SK-N-SH (cell line): ENCODE measurements around the gene DROSHA. TPM values are rescaled to one million over a fixed set of nuclear protein-coding genes. Genes with fewer than 3 reads are reported as not detected.
"Not testable (repeated sequence)": the region's sequence is repeated elsewhere in the genome, so short reads cannot be mapped to it uniquely, and the experiment has no call there.

ENCODE experiments used
- CTCF ChIA-PET: fragments of 300-600, 350-600 bp; formaldehyde crosslinking; extraction: SDS; loops from one replicate; lab custom pipeline; 2021; lab: Yijun Ruan, JAX
- POLR2A ChIA-PET: fragments of 350-600 bp; sonication (Branson Sonifier 250); formaldehyde crosslinking; extraction: SDS; loops from one replicate; lab custom pipeline; 2020; ENCODE audit warnings: antibody characterized with exemption, inconsistent platforms; lab: Yijun Ruan, JAX
- DNase-seq: peaks from one replicate; pipeline ENCODE4 v3.0.0; 2012
- H2AFZ ChIP-seq: fragments of 200-600 bp; sonication (generic); 2 replicates; pipeline ENCODE4 v1.8.1; 2016; ENCODE audit warnings: antibody characterized with exemption, mild to moderate bottlenecking, low read depth
- H3F3A ChIP-seq: fragments of 200-600 bp; sonication (generic); replicated peaks from 2 replicates; pipeline ENCODE3; 2016; ENCODE audit warnings: antibody characterized with exemption, mild to moderate bottlenecking; ENCODE audit not compliant: insufficient read depth
- H3K27ac ChIP-seq, 2 experiments: fragments of 200-500 bp in 1 of 2; fragments of 200-600 bp in 1 of 2; sonication (Bioruptor generic) in 1 of 2; sonication (generic), shearing (Covaris generic) in 1 of 2; 2 replicates each; pipeline versions ENCODE4 v1.5.1 to v1.6.1; 2014 to 2016; ENCODE audit warnings: low read depth in 2 of 2, inconsistent platforms in 1 of 2, low read length in 1 of 2, mild to moderate bottlenecking in 1 of 2, mixed read lengths in 1 of 2
- H3K27me3 ChIP-seq: fragments of 200-600 bp; sonication (generic), shearing (Covaris generic); 2 replicates; pipeline ENCODE4 v1.6.1; 2016; ENCODE audit warnings: mixed run types; ENCODE audit not compliant: insufficient read depth
- H3K36me3 ChIP-seq, 2 experiments: fragments of 200-500 bp in 1 of 2; fragments of 200-600 bp in 1 of 2; sonication (Bioruptor generic) in 1 of 2; sonication (generic) in 1 of 2; replicated peaks in 1 of 2; 2 replicates each; pipeline versions ENCODE3 to v1.5.1; 2014 to 2016; ENCODE audit warnings: low read length in 1 of 2, mild to moderate bottlenecking in 1 of 2; ENCODE audit not compliant: insufficient read depth in 2 of 2, control insufficient read depth in 1 of 2
- H3K4me1 ChIP-seq, 2 experiments: fragments of 200-500 bp in 1 of 2; fragments of 200-600 bp in 1 of 2; sonication (Bioruptor generic) in 1 of 2; sonication (generic), shearing (Covaris generic) in 1 of 2; 2 replicates each; pipeline versions ENCODE4 v1.5.1 to v1.6.1; 2014 to 2016; ENCODE audit warnings: low read depth in 1 of 2, low read length in 1 of 2, mixed run types in 1 of 2; ENCODE audit not compliant: insufficient read depth in 2 of 2, control insufficient read depth in 1 of 2
- H3K4me2 ChIP-seq: fragments of 200-600 bp; sonication (generic), shearing (Covaris generic); 2 replicates; pipeline ENCODE4 v1.6.1; 2017; ENCODE audit warnings: mixed run types
- H3K4me3 ChIP-seq, 2 experiments: fragments of 200-500 bp in 1 of 2; fragments of 200-600 bp in 1 of 2; sonication (Bioruptor generic) in 1 of 2; sonication (generic), shearing (Covaris generic) in 1 of 2; 2 replicates each; pipeline versions ENCODE4 v1.5.1 to v1.8.1; 2014 to 2016; ENCODE audit warnings: low read depth in 2 of 2, inconsistent platforms in 1 of 2, low read length in 1 of 2, mild to moderate bottlenecking in 1 of 2, mixed read lengths in 1 of 2, moderate library complexity in 1 of 2
- H3K79me2 ChIP-seq: fragments of 200-600 bp; sonication (generic); 2 replicates; pipeline ENCODE4 v1.8.1; 2017; ENCODE audit warnings: mild to moderate bottlenecking; ENCODE audit not compliant: insufficient read depth
- H3K9ac ChIP-seq: fragments of 200-600 bp; sonication (generic); 2 replicates; pipeline ENCODE4 v1.6.1; 2017; ENCODE audit warnings: mixed run types
- H3K9me2 ChIP-seq: fragments of 200-600 bp; sonication (generic); 2 replicates; pipeline ENCODE4 v1.6.1; 2017; ENCODE audit warnings: mixed run types
- H3K9me3 ChIP-seq: fragments of 200-600 bp; sonication (generic); 2 replicates; pipeline ENCODE4 v1.6.1; 2017; ENCODE audit warnings: mixed run types, mild to moderate bottlenecking, moderate library complexity
- H4K20me1 ChIP-seq: fragments of 200-600 bp; sonication (generic); 2 replicates; pipeline ENCODE4 v1.6.1; 2017; ENCODE audit warnings: mild to moderate bottlenecking, mixed run types; ENCODE audit not compliant: insufficient read depth
- EZH2phosphoT487 ChIP-seq: fragments of 200-600 bp; sonication (generic); IDR thresholded peaks from 2 replicates; pipeline ENCODE4 v1.6.1; 2017; ENCODE audit warnings: low read depth, mixed run types, mild to moderate bottlenecking, antibody characterized with exemption, moderate library complexity, borderline replicate concordance
- FOXM1 ChIP-seq: IDR thresholded peaks from 2 replicates; pipeline ENCODE4 v1.4.0; 2012; ENCODE audit warnings: low read depth, mild to moderate bottlenecking
- GABPA ChIP-seq: IDR thresholded peaks from 2 replicates; pipeline ENCODE4 v1.4.0; 2012; ENCODE audit warnings: low read depth, mild to moderate bottlenecking
- GATA2 ChIP-seq: sonication (generic); formaldehyde crosslinking; IDR thresholded peaks from 2 replicates; pipeline ENCODE4 v1.5.0; 2020; ENCODE audit warnings: mild to moderate bottlenecking, missing genetic modification reagents
- MEF2A ChIP-seq: IDR thresholded peaks from 2 replicates; pipeline ENCODE4 v1.4.0; 2012; ENCODE audit warnings: low read depth, borderline replicate concordance
- MXI1 ChIP-seq: IDR thresholded peaks from 2 replicates; pipeline ENCODE4 v1.6.1; 2012; ENCODE audit warnings: mild to moderate bottlenecking, low read depth, low read length, improper control_type of control experiment
- NFIC ChIP-seq: IDR thresholded peaks from 2 replicates; pipeline ENCODE4 v1.4.0; 2012; ENCODE audit warnings: borderline replicate concordance
- PBX3 ChIP-seq: IDR thresholded peaks from 2 replicates; pipeline ENCODE4; 2012
- POLR2AphosphoS5 ChIP-seq: IDR thresholded peaks from 2 replicates; pipeline ENCODE4 v1.6.1; 2012; ENCODE audit warnings: low read depth, low read length
- RAD21 ChIP-seq: IDR thresholded peaks from 2 replicates; pipeline ENCODE4 v1.6.1; 2012; ENCODE audit warnings: mild to moderate bottlenecking, low read length
- RFX5 ChIP-seq: IDR thresholded peaks from 2 replicates; pipeline ENCODE4 v1.6.1; 2012; ENCODE audit warnings: mild to moderate bottlenecking, improper control_type of control experiment, low read length
- SMC3 ChIP-seq: IDR thresholded peaks from 2 replicates; pipeline ENCODE4 v1.6.1; 2012; ENCODE audit warnings: low read depth, low read length, improper control_type of control experiment
- TAF1 ChIP-seq: IDR thresholded peaks from 2 replicates; pipeline ENCODE4 v1.6.1; 2012; ENCODE audit warnings: low read depth, mild to moderate bottlenecking, low read length, moderate library complexity, borderline replicate concordance
- TEAD4 ChIP-seq: IDR thresholded peaks from 2 replicates; pipeline ENCODE4 v1.4.0; 2012; ENCODE audit warnings: mild to moderate bottlenecking, borderline replicate concordance; ENCODE audit not compliant: insufficient read depth
- USF2 ChIP-seq: fragments of 150-350 bp; IDR thresholded peaks from 2 replicates; pipeline ENCODE4 v1.6.1; 2017; ENCODE audit warnings: antibody characterized with exemption, low read length, low read depth, borderline replicate concordance
- YY1 ChIP-seq: IDR thresholded peaks from 2 replicates; pipeline ENCODE4 v1.4.0; 2012; ENCODE audit warnings: low read depth, mild to moderate bottlenecking
- WGBS: methylation state at CpG from one replicate; pipeline ENCODE4 v1.1.6; 2017; ENCODE audit warnings: low lambda C conversion rate; 5-methylcytosine and 5-hydroxymethylcytosine counted together
- polyA plus RNA-seq, 3 experiments: library from polyadenylated mRNA; depleted of rRNA; stranded (reverse); fragments of >200 nt; gene quantifications; 2 replicates each; pipeline ENCODE4 v1.2.3, GENCODE V29; 2012

Gene DROSHA
- polyA plus RNA-seq, 1 of the 3 experiments (the other 2 are of a cell fraction) = 49.3 TPM

GRCh38 chr5:31568302-31568835 lies 36.5 kb upstream of the DROSHA start:
- no peaks in the 10 kb centered on the region for H3K36me3 ChIP-seq
- H3K4me2 ChIP-seq = no peak overlapping the region
- H2AFZ ChIP-seq = no peak overlapping the region
- no peaks in the 10 kb centered on the region for H3K79me2 ChIP-seq
- H4K20me1 ChIP-seq = no peaks in the 10 kb centered on the region
- H3F3A ChIP-seq = no peaks in the 10 kb centered on the region
- H3K27ac ChIP-seq = no peak overlapping the region
- no peaks in the 10 kb centered on the region for H3K9me2 ChIP-seq
- H3K9me3 ChIP-seq = no peaks in the 10 kb centered on the region
- no peaks in the 10 kb centered on the region for H3K4me1 ChIP-seq
- TF ChIP-seq NFIC (no peak), PBX3 (no peak), TAF1 (no peak), MEF2A (no peak), TEAD4 (no peak), EZH2phosphoT487 (no peak)
- TF ChIP-seq, all 33 proteins: peak for 0
- ChIA-PET POLR2A (no interaction called here), CTCF (interaction anchor here (0.6 kb wide), 1 partner anchor 180 kb away, joined by 4 read pairs; no protein-coding TSS in a partner anchor)
- Histone ChIP-seq H3K4me3 (no peak overlapping the region), H3K9ac (no peak overlapping the region), H3K27me3 (no peaks in the 10 kb centered on the region)
- WGBS = 84% methylated on average over 1 of the region's 1 CpG
- DNase-seq = no peak

GRCh38 chr5:31566362-31566761 lies 34.5 kb upstream of the DROSHA start:
- POLR2A ChIA-PET, H3K4me3 ChIP-seq, H3K9ac ChIP-seq, H3K9me2 ChIP-seq, H3K27me3 ChIP-seq, H3K4me1 ChIP-seq, H3K4me2 ChIP-seq, CTCF ChIA-PET, H3K79me2 ChIP-seq, H3K36me3 ChIP-seq, H4K20me1 ChIP-seq, H3K9me3 ChIP-seq, DNase-seq, H3F3A ChIP-seq, H3K27ac ChIP-seq, H2AFZ ChIP-seq: not testable (repeated sequence)
- 51% methylated on average over 3 of the region's 3 CpGs for WGBS

GRCh38 chr5:31563216-31563615 lies 31.3 kb upstream of the DROSHA start:
- Histone ChIP-seq H2AFZ (no peak overlapping the region), H3F3A (no peaks in the 10 kb centered on the region), H3K79me2 (no peaks in the 10 kb centered on the region), H4K20me1 (no peaks in the 10 kb centered on the region), H3K9me3 (no peaks in the 10 kb centered on the region), H3K4me3 (no peak overlapping the region), H3K36me3 (no peaks in the 10 kb centered on the region), H3K27me3 (no peaks in the 10 kb centered on the region), H3K9me2 (no peaks in the 10 kb centered on the region), H3K9ac (no peak overlapping the region), H3K4me2 (no peak overlapping the region), H3K27ac (no peak overlapping the region), H3K4me1 (no peaks in the 10 kb centered on the region)
- 35% methylated on average over 4 of the region's 4 CpGs for WGBS
- ChIA-PET POLR2A (no interaction called here), CTCF (interaction anchor here (1.1 to 1.8 kb wide), 3 partner anchors 11 to 513 kb away, joined by 3 to 6 read pairs (median 3); no protein-coding TSS in a partner anchor)
- DNase-seq = no peak
- TF ChIP-seq POLR2AphosphoS5 (no peak), SMC3 (no peak), USF2 (no peak), TEAD4 (no peak), EZH2phosphoT487 (no peak), RAD21 (no peak), RFX5 (no peak), GATA2 (CRISPR knock-in tag) (no peak), MEF2A (no peak), PBX3 (no peak), GABPA (no peak), YY1 (no peak), MXI1 (no peak), FOXM1 (no peak)
